Gastroesophageal sphincter (tissue), 4 donors: ENCODE measurements around the gene ZNF76. TPM values are rescaled to one million over a fixed set of nuclear protein-coding genes. Genes with fewer than 3 reads are reported as not detected.
"Not testable (repeated sequence)": the region's sequence is repeated elsewhere in the genome, so short reads cannot be mapped to it uniquely, and the experiment has no call there.

Experiments used
- ATAC-seq: fragments of 150-250 bp; one replicate; pipeline ENCODE4 v1.9.1; 2016; ENCODE audit warnings: mild to moderate bottlenecking, moderate library complexity
- H3K27ac ChIP-seq, 4 donors: fragments of 200-600 bp; sonication (generic) in 3 of 4; 1 replicate in 3 of 4; 2 replicates in 1 of 4; pipeline ENCODE4 v1.5.1; 2016 to 2019
- H3K27me3 ChIP-seq: fragments of 200-600 bp; sonication (generic); one replicate; pipeline ENCODE4 v1.5.1; 2019
- H3K36me3 ChIP-seq, 2 donors: fragments of 200-600 bp; sonication (generic); one replicate each; pipeline ENCODE4 v1.5.1; 2019; ENCODE audit warnings: control low read depth in 1 of 2
- H3K4me1 ChIP-seq, 3 donors: fragments of 200-600 bp; sonication (generic); 1 replicate in 2 of 3; 2 replicates in 1 of 3; pipeline ENCODE4 v1.5.1; 2016 to 2019; ENCODE audit warnings: control low read depth in 2 of 3
- H3K4me3 ChIP-seq, 2 donors: fragments of 200-600 bp; sonication (generic); one replicate each; pipeline ENCODE4 v1.5.1; 2019; ENCODE audit warnings: mild to moderate bottlenecking in 1 of 2, moderate library complexity in 1 of 2
- H3K9me3 ChIP-seq, 3 donors: fragments of 200-600 bp; sonication (generic); one replicate each; pipeline ENCODE4 v1.5.1; 2017 to 2019; ENCODE audit warnings: control low read depth in 2 of 3
- CTCF ChIP-seq, 4 experiments: fragments of 200-600 bp in 2 of 4; fragments of 450-650 bp in 2 of 4; sonication (generic) in 1 of 4; IDR thresholded peaks; one replicate each; pipeline ENCODE4 v1.5.1; 2017 to 2019; ENCODE audit warnings: antibody characterized with exemption in 4 of 4, mild to moderate bottlenecking in 2 of 4, moderate library complexity in 2 of 4
- EP300 ChIP-seq: sonication (generic); formaldehyde crosslinking; IDR thresholded peaks from one replicate; pipeline ENCODE4 v1.6.1; 2017; ENCODE audit warnings: antibody characterized with exemption, mild to moderate bottlenecking
- POLR2A ChIP-seq, 2 donors: fragments of 450-650 bp; IDR thresholded peaks; one replicate each; pipeline ENCODE4 v1.6.1; 2017; ENCODE audit warnings: antibody characterized with exemption in 2 of 2, mild to moderate bottlenecking in 2 of 2, moderate library complexity in 1 of 2
- POLR2AphosphoS5 ChIP-seq: sonication (generic); formaldehyde crosslinking; IDR thresholded peaks from one replicate; pipeline ENCODE4 v1.6.1; 2017; ENCODE audit warnings: antibody characterized with exemption
- WGBS, 2 donors: methylation state at CpG; one replicate each; pipeline ENCODE4 v1.1.5; 2018; ENCODE audit warnings: low coverage in 1 of 2; 5-methylcytosine and 5-hydroxymethylcytosine counted together
- total RNA-seq, 4 donors: library from RNA; depleted of rRNA; stranded (reverse); fragments of >200 nt; gene quantifications; one replicate each; pipeline ENCODE4 v1.1.0, GENCODE V29; 2016

Gene ZNF76
- total RNA-seq, 4 donors from 2014 or later = 21.3 to 46.9 (median 40.1) TPM

- Histone ChIP-seq H3K27ac (no peak overlapping the region), H3K36me3 (no peaks in the 10 kb centered on the region), H3K4me3 (no peak overlapping the region), H3K27me3 (peaks cover 22% of the 10 kb centered on the region), H3K9me3 (no peaks in the 10 kb centered on the region), H3K4me1 (no peaks in the 10 kb centered on the region)
- ATAC-seq = no peak
- TF ChIP-seq EP300 (no peak), POLR2AphosphoS5 (no peak), CTCF (IDR thresholded peaks at IDR 0.05) (no peak), POLR2A (IDR thresholded peaks at IDR 0.05) (no peak)
- WGBS, 2 donors = 95 to 99% methylated on average over 9 of the region's 9 CpGs
These were observed 71.1 kb downstream of the ZNF76 start for GRCh38 chr6:35330541-35331119.

DNA sequence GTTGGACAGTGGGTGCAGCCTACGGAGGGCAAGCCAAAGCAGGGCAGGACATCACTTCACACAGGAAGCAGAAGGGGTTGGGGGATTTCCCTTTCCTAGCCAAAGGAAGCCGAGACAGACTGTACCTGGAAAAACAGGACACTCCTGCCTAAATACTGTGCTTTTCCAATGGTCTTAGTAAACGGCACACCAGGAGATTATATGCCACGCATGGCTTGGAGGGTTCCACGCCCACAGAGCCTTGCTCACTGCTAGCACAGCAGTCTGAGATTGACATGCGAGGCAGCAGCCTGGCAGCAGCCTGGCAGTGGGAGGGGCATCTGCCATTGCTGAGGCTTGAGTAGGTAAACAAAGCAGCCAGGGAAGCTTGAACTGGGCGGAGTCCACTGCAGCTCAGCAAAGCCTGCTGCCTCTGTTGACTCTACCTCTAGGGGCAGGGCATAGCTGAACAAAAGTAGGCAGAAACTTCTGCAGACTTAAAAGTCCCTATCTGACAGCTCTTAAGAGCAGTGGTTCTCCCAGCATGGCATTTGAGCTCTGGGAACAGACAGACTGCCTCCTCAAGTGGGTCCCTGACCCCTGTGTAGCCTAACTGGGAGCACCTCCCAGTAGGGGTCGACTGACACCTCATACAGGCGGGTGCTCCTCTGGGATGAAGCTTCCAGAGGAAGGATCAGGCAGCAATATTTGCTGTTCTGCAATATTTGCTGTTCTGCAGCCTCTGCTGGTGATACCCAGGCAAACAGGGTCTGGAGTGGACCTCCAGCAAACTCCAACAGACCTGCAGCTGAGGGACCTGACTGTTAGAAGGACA, 72.7 kb downstream of the ZNF76 start:
- not testable (repeated sequence) for H3K4me3 ChIP-seq, H3K9me3 ChIP-seq, ATAC-seq, H3K4me1 ChIP-seq, H3K36me3 ChIP-seq, H3K27ac ChIP-seq
- 55% methylated on average over 2 of the region's 9 CpGs; no CpG with 5 or more reads in 1 of the 2 donors for WGBS, 2 donors
- peaks cover 22% of the 10 kb centered on the region for H3K27me3 ChIP-seq

DNA sequence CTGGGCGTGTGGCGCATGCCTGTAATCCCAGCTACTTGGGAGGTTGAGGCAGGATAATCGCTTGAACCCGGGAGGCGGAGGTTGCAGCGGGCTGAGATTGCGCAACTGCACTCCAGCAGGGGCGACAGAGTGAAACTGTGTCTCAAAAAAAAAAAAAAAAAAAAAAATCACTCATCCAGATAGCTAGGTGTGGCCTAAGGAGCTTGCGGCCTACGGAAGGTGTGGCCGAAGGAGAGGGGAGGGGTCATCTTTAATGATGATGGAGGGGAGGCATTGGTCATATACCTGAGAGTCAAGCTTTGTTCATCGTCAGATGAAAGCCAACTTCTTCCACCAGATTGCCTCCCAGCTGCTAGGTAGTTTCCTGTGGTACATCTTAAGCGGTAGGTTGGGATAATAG, 82.0 kb downstream of the ZNF76 start:
- no peak overlapping the region for H3K27ac ChIP-seq
- no peaks in the 10 kb centered on the region for H3K9me3 ChIP-seq
- TF ChIP-seq EP300 = no peak
- no peak for TF ChIP-seq POLR2AphosphoS5
- no peak for TF ChIP-seq POLR2A (IDR thresholded peaks at IDR 0.05)
- TF ChIP-seq CTCF (IDR thresholded peaks at IDR 0.05) = no peak
- 80 to 90% methylated on average over 5 to 7 of the region's 13 CpGs for WGBS, 2 donors
- H3K36me3 ChIP-seq = peaks cover 0 to 12% of the 10 kb centered on the region in 2 donors
- H3K4me3 ChIP-seq = no peak overlapping the region
- H3K27me3 ChIP-seq = no peaks in the 10 kb centered on the region
- ATAC-seq = no peak
- peaks cover 0 to 34% (median 8%) of the 10 kb centered on the region in 3 donors for H3K4me1 ChIP-seq

DNA sequence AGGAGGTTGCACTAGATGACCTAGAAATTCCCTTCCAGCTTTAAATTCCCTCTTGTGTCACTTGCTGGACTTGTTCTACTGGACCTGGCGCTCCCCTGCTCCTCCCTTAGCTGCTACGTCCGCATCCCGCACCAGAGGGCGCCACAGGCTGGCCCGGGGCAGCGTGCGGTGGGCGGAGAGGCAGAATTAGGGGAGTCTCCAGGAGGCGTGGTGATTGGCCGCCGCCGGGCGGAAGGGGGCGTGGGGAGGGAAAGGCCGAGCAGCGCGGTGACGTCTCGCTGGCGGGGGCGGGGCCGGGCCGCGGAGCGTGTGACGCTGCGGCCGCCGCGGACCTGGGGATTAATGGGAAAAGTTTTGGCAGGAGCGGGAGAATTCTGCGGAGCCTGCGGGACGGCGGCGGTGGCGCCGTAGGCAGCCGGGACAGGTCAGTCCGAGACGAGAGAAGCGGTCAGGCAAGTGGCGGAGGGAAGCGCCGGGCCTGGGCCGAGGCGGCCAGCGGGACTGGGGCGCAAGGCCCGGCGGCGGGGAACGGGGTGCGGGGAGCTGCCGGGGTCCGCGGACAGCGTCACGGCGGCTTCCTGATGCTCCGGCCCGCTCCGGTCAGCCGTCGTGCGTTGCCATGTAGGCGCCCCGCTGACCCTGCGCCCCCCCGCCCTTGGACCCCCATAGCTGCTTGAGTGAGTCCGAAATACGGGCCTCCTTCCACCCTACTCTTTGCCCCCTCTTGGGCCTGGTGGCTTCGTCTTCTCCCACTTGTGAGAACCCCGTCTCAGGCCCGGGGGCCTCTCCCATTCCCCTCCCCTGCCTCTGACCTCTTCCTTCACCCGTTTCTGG, 82.9 kb downstream of the ZNF76 start, which contains the start of gene PPARD:
Gene PPARD, plus strand, starts transcription at position 301 of the 834 bp plus-strand sequence. CDS start 68,530 bp downstream, outside the sequence.
- TF ChIP-seq POLR2AphosphoS5 (peak; percentile 87), EP300 (no peak), CTCF (IDR thresholded peaks at IDR 0.05) (peak; percentile 94 to 99 (median 98)), POLR2A (IDR thresholded peaks at IDR 0.05) (peak; percentile 67 to 79)
- peak; percentile 99 for ATAC-seq

More for the DNA sequence above, 82.9 kb downstream of the ZNF76 start, which contains the start of gene PPARD:
- peaks cover 0 to 42% (median 8%) of the 10 kb centered on the region in 3 donors for H3K4me1 ChIP-seq
- H3K4me3 ChIP-seq = peak within 1 kb of the TSS; percentile 61 to 84
- H3K27ac ChIP-seq = peak within 1 kb of the TSS; percentile 60 to 95 (median 92)
- H3K36me3 ChIP-seq = peaks cover 0 to 21% of the 10 kb centered on the region in 2 donors
- no peaks in the 10 kb centered on the region for H3K9me3 ChIP-seq
- no peaks in the 10 kb centered on the region for H3K27me3 ChIP-seq
- 0% methylated on average over 7 to 15 of the region's 77 CpGs for WGBS, 2 donors
